GM10266 (cell line): ENCODE results near the gene CRHBP.

Source experiments
- DNase-seq: peaks from one replicate; pipeline ENCODE4 v3.0.0; 2012; ENCODE audit errors: extremely low spot score
- CTCF ChIP-seq: IDR thresholded peaks from 2 replicates; pipeline ENCODE4 v1.5.1; 2012; ENCODE audit warnings: mild to moderate bottlenecking, low read depth; ENCODE audit not compliant: control insufficient read depth, insufficient read depth; ENCODE audit errors: missing control alignments

Gene CRHBP

GRCh38 chr5:76946090-76946489 is 6.8 kb upstream of the CRHBP start:
- no peak for TF ChIP-seq CTCF

GRCh38 chr5:76947082-76947503 is 5.8 kb upstream of the CRHBP start:
- no peak for TF ChIP-seq CTCF
- DNase-seq, result no peak

More at GRCh38 chr5:76946090-76946489, 6.8 kb upstream of the CRHBP start:
- no peak for DNase-seq

GRCh38 chr5:76953551-76954382 is 922 bp downstream of the CRHBP start:
- TF ChIP-seq CTCF, result no peak

GRCh38 chr5:76954383-76954763 is 1.5 kb downstream of the CRHBP start:
- DNase-seq, result no peak
- no peak for TF ChIP-seq CTCF

More at GRCh38 chr5:76953551-76954382, 922 bp downstream of the CRHBP start:
- no peak for DNase-seq

- no peak for TF ChIP-seq CTCF
- no peak for DNase-seq
These were observed 3.2 kb downstream of the CRHBP start for GRCh38 chr5:76956033-76956432.

GRCh38 chr5:76958991-76959767 is 6.3 kb downstream of the CRHBP start:
- no peak for TF ChIP-seq CTCF
- no peak for DNase-seq
